Duodenal mucosa (tissue), 2 donors: ENCODE measurements around the gene HOXD8.

Source experiments
- H3K27ac ChIP-seq: one replicate; pipeline ENCODE4 v1.7.0; 2013; ENCODE audit warnings: low read depth, low read length
- H3K27me3 ChIP-seq, 2 donors: one replicate each; pipeline ENCODE4 v1.7.0; 2013; ENCODE audit warnings: low read length in 2 of 2, control low read depth in 1 of 2; ENCODE audit not compliant: insufficient read depth in 2 of 2, control insufficient read depth in 1 of 2
- H3K36me3 ChIP-seq, 2 donors: one replicate each; pipeline ENCODE4 v1.7.0; 2013; ENCODE audit warnings: low read length in 2 of 2, control low read depth in 1 of 2; ENCODE audit not compliant: insufficient read depth in 2 of 2, control insufficient read depth in 1 of 2
- H3K4me1 ChIP-seq, 2 donors: one replicate each; pipeline ENCODE4 v1.7.0; 2013; ENCODE audit warnings: low read length in 2 of 2, control low read depth in 1 of 2; ENCODE audit not compliant: insufficient read depth in 2 of 2, control insufficient read depth in 1 of 2
- H3K4me3 ChIP-seq, 2 donors: one replicate each; pipeline ENCODE4 v1.7.0; 2013; ENCODE audit warnings: low read length in 2 of 2, low read depth in 1 of 2
- H3K9ac ChIP-seq, 2 donors: one replicate each; pipeline ENCODE4 v1.7.0; 2013; ENCODE audit warnings: low read length in 2 of 2, low read depth in 1 of 2
- H3K9me3 ChIP-seq, 2 donors: one replicate each; pipeline ENCODE4 v1.7.0; 2013; ENCODE audit warnings: low read length in 2 of 2, control low read depth in 1 of 2; ENCODE audit not compliant: control insufficient read depth in 1 of 2

Gene HOXD8

DNA sequence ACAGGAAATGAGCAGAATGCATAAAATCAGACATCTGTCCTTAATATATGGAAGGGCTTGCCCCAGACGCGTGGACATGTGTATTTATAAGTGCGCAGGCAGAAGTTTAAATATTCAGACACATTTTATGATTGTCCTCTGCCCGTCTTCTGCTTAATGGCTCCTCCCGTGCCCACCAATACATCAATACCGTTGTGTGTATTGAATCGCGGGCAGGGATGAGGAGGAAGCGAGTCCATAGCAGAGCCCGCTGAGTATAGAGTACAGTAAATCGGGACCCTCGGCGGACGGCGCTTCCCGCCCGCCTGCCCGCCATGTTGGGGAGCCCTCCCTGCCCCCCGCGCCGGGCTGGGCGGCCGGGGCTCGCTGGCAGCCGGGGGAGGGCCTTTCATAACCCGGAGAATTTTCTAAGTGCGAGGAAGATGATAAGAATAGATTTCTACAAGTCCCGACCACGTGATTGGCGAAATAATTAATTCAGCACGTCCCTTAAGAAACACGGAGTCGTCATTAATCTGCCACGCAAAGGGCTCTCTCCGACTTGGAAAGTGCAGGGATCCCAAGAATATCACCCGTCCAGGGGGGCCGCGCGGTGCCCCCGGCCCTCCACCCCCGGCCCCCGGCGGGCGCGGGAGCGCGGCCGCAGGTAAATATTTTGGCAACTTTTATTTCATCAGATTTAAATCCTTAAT lies 27.4 kb downstream of the HOXD8 start, which contains the start of gene HOXD3:
Gene HOXD3 (plus strand): TSS at position 501 of the 692 bp plus-strand sequence. CDS start 11,808 bp downstream, outside the sequence.
- H3K9ac ChIP-seq = no peak within 1 kb of the TSS
- H3K9me3 ChIP-seq = no peaks in the 10 kb centered on the region
- no peaks in the 10 kb centered on the region for H3K36me3 ChIP-seq
- peaks cover 81 to 93% of the 10 kb centered on the region in 2 donors for H3K27me3 ChIP-seq
- no peaks in the 10 kb centered on the region for H3K4me1 ChIP-seq
- H3K4me3 ChIP-seq = no peak within 1 kb of the TSS
- H3K27ac ChIP-seq = no peak within 1 kb of the TSS

- Histone ChIP-seq H3K4me3 (no peak overlapping the region), H3K9me3 (no peaks in the 10 kb centered on the region), H3K9ac (no peak overlapping the region), H3K36me3 (no peaks in the 10 kb centered on the region), H3K4me1 (no peaks in the 10 kb centered on the region), H3K27ac (no peak overlapping the region), H3K27me3 (peaks cover 84 to 92% of the 10 kb centered on the region in 2 donors)
These were observed 28.1 kb downstream of the HOXD8 start for GRCh38 chr2:176157499-176158185.

DNA sequence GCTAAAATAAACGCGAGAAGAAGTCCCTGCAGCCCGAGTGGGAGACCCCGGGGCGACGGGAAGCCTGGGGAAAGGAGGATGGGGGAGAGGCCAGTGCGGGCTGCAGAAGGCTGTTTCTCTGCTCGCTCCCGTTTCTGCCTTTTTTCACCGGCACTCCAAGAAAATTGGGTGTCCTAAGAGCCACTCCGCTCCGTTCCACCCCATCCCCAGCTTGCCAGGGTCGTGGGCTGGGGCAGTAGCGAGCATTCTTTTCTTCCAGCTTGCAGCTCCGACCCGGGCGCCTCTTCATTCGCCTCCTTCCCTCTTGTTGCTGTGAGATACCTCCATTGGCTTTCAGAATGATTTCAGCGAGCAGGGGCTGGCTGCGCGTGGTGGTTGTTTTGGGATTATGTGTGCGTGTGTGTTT lies 28.7 kb downstream of the HOXD8 start:
- Histone ChIP-seq H3K4me3 (no peak overlapping the region), H3K27me3 (peaks cover 85 to 92% of the 10 kb centered on the region in 2 donors)

DNA sequence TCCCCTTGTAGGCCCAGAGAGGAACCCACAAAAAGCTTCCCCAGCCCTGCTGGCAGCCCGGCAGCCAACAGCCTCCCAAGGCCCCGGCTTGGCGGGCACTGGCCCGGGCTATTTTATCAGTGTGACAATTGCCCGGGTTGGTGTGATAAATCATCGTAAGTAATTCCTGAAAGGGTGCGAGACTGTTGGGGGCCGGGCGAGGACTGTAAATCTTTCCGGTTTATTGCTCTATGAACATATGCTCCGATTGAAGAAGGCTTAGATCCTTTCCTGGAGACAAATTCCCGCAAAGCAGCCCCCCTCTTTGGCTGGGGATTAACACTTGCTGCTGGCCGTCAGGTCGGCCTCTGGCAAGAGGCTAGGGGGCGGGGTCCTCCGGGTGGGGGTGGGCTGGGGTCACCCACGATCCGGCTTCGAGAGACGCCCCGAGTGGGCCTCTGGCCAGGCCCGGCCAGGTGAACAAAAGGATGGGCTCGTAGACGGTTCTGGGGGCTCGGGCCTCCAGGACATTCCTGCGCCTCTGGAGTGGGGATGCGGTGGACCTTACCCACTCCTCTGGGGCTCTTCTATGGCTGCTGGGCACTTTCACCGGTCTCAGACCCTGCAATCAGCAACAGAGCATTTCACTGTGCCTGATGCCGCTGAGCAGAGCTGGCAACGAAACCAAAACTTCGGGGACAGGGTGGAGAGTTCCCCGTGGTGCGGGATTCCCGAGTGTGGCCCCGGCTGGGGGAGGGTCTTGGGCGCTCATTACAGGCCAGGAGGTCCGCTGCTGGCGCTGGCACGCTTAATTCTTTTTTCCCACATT lies 29.6 kb downstream of the HOXD8 start:
- H3K4me1 ChIP-seq = no peaks in the 10 kb centered on the region
- no peaks in the 10 kb centered on the region for H3K36me3 ChIP-seq
- peaks cover 90 to 92% of the 10 kb centered on the region in 2 donors for H3K27me3 ChIP-seq
- no peak overlapping the region for H3K27ac ChIP-seq
- no peaks in the 10 kb centered on the region for H3K9me3 ChIP-seq
- no peak overlapping the region for H3K9ac ChIP-seq
- no peak overlapping the region for H3K4me3 ChIP-seq

More for the DNA sequence above, 28.7 kb downstream of the HOXD8 start:
- H3K9me3 ChIP-seq = no peaks in the 10 kb centered on the region
- no peak overlapping the region for H3K27ac ChIP-seq
- H3K36me3 ChIP-seq = no peaks in the 10 kb centered on the region
- H3K9ac ChIP-seq = no peak overlapping the region
- H3K4me1 ChIP-seq = no peaks in the 10 kb centered on the region

- Histone ChIP-seq H3K4me3 (no peak overlapping the region), H3K27me3 (peaks cover 90 to 92% of the 10 kb centered on the region in 2 donors)
These were observed 30.3 kb downstream of the HOXD8 start for GRCh38 chr2:176159663-176160250.

GRCh38 chr2:176160251-176160985 lies 30.9 kb downstream of the HOXD8 start:
- Histone ChIP-seq H3K27me3 (peaks cover 92% of the 10 kb centered on the region in 2 donors), H3K9me3 (no peaks in the 10 kb centered on the region), H3K36me3 (no peaks in the 10 kb centered on the region), H3K4me3 (no peak overlapping the region), H3K9ac (no peak overlapping the region), H3K27ac (no peak overlapping the region), H3K4me1 (no peaks in the 10 kb centered on the region)

More at GRCh38 chr2:176159663-176160250, 30.3 kb downstream of the HOXD8 start:
- H3K9ac ChIP-seq = no peak overlapping the region
- H3K9me3 ChIP-seq = no peaks in the 10 kb centered on the region
- H3K36me3 ChIP-seq = no peaks in the 10 kb centered on the region
- peak overlapping the region; percentile 20 for H3K27ac ChIP-seq
- no peaks in the 10 kb centered on the region for H3K4me1 ChIP-seq

DNA sequence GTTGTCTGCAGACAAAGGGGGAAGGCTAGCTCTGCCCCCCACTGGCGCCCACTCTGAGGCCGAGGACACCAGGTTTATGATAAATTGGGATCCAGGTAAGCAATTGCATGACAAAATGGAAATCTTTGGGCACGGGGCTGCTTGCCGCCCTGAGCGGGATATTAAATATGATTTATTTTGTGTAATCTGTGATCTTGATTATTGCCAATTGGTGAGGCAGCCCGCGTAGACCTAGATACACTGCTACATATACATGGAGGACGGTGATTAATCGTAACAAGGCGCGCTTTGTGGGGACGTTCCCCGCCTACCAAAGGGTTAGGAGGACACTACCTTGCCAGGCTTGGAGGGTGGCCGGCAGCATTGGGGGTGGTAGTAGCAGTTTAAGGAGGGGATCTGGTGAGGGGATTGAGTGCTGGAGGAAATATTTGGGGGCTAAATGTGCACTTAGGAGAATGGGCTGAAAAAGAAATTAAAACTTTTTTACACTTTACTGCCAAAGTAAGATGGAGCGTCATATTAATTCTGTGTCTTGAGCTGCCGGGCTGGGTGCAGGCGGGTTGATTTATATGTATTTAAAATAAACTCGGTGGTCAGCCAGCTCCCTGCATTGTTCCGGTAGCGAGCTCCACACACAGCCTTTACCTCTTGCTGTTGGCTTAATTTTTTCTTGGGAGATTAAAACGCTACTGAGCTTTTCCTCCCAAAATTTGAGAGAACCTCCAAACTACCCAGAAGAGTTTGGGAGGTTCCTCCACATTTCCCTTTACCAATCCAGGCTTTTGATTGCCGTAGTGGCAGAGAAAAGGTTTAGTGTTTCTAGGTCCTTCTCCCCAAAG lies 31.7 kb downstream of the HOXD8 start:
- Histone ChIP-seq H3K4me3 (no peak overlapping the region), H3K9ac (no peak overlapping the region), H3K36me3 (no peaks in the 10 kb centered on the region), H3K27ac (peak overlapping the region; percentile 20), H3K9me3 (no peaks in the 10 kb centered on the region), H3K4me1 (no peaks in the 10 kb centered on the region), H3K27me3 (peaks cover 92 to 93% of the 10 kb centered on the region in 2 donors)

DNA sequence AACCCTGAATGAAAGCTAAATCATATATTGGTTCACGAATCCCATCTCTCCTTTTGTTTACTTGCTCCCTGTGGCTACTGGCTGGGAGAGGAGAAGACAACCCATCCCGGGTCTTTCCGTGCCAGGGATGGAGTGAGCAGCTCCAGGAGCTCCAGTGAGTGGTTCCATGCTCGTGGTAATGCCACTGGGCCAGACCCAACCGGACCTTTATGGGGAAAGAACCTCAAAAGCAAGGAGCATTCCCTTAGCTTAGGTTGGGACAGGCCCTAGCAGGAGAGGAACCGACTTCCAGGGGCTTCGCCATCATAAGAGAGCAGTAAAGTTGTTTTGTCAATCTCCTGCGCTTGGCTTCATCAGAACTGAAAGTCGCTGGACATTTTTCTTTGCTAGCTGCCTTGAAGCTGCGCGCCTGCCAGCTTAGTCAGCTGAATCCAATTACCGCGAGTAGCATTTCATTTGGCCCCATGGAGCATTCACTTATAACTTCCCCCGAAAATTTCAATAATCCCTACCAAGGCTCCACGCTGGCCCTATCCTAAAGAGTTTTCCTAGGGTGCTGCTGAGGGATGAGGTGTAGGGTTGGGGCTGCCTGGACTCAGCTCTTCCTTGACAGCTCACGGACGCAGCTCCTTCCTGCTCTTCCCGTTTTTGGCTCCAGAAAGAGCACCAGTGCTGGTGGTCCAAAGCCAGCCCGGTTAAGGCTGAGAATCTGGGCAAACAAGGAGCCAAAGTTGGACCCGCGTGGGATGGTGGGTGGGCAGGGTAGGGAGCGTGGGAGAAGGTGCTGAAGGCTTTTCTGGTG lies 32.5 kb downstream of the HOXD8 start:
- Histone ChIP-seq H3K4me3 (no peak overlapping the region), H3K36me3 (no peaks in the 10 kb centered on the region), H3K4me1 (no peaks in the 10 kb centered on the region), H3K9me3 (no peaks in the 10 kb centered on the region), H3K27ac (peak overlapping the region; percentile 20), H3K9ac (no peak overlapping the region), H3K27me3 (peaks cover 88 to 95% of the 10 kb centered on the region in 2 donors)
